NB4 (cell line): ENCODE results near the gene CLPX.
"Not testable (repeated sequence)": the region's sequence is repeated elsewhere in the genome, so short reads cannot be mapped to it uniquely, and the experiment has no call there.

Experiments
- DNase-seq: peaks from one replicate; pipeline ENCODE4 v3.0.0; 2010; ENCODE audit warnings: low read depth
- H3K4me3 ChIP-seq: one replicate; pipeline ENCODE4 v1.5.1; 2011; ENCODE audit warnings: mild to moderate bottlenecking, low read depth, low read length, moderate library complexity
- CTCF ChIP-seq: IDR thresholded peaks from one replicate; pipeline ENCODE4 v1.5.1; 2012; ENCODE audit warnings: low read depth, low read length
- MAX ChIP-seq: IDR thresholded peaks from 2 replicates; pipeline ENCODE4 v1.6.1; 2011; ENCODE audit warnings: low read depth, low read length
- MYC ChIP-seq: IDR thresholded peaks from 2 replicates; pipeline ENCODE4 v1.6.1; 2011; ENCODE audit warnings: low read depth, low read length
- POLR2A ChIP-seq: IDR thresholded peaks from 2 replicates; pipeline ENCODE4 v1.6.1; 2011; ENCODE audit warnings: mild to moderate bottlenecking; ENCODE audit not compliant: insufficient read length; ENCODE audit errors: extremely low read depth

Gene CLPX

DNA sequence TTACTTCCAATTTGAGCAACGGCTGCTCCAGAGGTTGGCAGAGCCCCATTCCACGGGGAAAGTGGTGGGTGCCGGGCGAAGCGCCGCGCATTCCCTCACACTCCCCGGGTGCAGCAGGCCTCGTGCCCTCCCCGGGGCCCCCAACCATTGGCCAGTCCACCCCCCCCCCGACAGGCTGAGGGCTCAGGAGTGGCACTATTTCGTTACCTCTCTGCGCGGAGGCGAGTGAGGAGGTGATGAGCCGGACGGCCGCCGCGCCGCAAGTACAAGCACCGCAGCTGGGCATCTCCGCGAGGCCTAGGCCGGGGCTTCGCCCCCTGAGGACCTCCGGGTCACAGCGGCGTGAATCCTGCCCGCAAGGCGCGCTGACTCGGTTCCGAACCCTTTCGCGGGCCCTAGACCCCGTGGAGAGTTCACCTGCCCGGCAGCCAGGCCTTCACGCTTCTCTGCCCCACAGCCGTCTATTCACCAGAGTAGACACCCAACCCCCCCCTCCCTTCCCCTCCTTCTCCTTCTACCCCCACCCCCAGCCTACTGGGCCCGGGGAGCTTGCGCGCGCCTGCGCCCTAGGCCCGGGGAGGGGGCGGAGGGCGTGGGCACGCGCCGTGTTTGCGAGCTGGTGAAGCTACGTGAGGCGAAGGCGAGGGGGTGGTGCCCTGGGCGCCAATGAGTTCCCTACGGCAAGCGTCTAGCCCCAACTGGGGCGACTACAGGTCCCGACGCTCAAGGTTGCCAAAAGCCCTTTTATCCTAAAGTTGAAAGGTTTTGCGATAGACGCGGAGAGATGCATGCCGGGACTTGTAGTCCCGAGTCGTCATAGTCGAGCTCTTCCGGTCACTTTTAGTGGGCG is at the start of gene CLPX:
Gene CLPX (minus strand): TSS at position 475 of the 850 bp plus-strand sequence. CDS start 189 bp downstream, at position 286.
- peak; percentile 79 for TF ChIP-seq MAX
- TF ChIP-seq POLR2A = peak; percentile 70
- TF ChIP-seq CTCF = no peak
- TF ChIP-seq MYC = peak; percentile 26
- peak within 1 kb of the TSS; percentile 91 for H3K4me3 ChIP-seq
- DNase-seq = peak; percentile 97

DNA sequence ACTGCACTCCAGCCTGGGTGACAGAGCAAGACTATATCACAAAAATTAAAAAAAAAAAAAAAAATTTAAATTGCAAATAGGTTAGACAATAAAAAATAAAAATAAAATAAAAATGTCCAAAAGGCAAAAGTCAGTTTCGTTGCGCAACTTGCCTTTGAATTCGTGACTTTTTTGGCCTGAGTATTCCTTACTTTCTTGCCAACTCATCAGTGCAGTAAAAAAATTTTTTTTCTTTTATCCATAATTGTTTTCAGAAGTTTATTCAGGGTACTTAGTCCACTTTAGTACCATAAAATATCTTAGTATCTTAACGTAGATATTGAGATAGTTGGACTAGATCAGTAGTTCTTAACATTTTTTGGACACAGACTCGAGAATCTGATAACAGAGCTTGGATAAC is 48.6 kb upstream of the CLPX start:
- TF ChIP-seq MYC (no peak), CTCF (no peak), MAX (no peak), POLR2A (no peak)
- DNase-seq = no peak

GRCh38 chr15:65232520-65232919 is 47.4 kb upstream of the CLPX start:
- H3K4me3 ChIP-seq = no peak overlapping the region
- TF ChIP-seq CTCF = no peak
- no peak for TF ChIP-seq MYC
- no peak for TF ChIP-seq MAX
- no peak for TF ChIP-seq POLR2A
- no peak for DNase-seq

More for the DNA sequence above, 48.6 kb upstream of the CLPX start:
- no peak overlapping the region for H3K4me3 ChIP-seq

DNA sequence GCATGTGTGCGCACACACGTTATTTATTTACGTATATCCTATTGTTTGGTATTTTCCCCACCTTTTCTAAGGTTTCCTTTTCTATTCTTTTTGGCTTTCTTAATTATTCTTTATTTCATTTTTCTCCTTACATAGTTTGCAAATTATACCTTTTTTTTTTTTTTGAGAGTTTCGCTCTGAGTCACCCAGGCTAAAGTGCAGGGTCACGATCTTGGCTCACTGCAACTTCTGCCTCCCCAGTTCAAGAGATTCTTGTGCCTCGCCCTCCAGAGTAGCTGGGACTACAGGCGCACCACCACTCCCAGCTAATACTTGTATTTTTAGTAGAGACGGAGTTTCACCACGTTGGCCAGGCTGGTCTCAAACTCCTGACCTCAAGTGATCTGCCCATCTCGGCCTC is 46.2 kb upstream of the CLPX start:
- DNase-seq = no peak
- no peak for TF ChIP-seq POLR2A
- no peak for TF ChIP-seq MYC
- no peak for TF ChIP-seq CTCF
- TF ChIP-seq MAX = no peak

DNA sequence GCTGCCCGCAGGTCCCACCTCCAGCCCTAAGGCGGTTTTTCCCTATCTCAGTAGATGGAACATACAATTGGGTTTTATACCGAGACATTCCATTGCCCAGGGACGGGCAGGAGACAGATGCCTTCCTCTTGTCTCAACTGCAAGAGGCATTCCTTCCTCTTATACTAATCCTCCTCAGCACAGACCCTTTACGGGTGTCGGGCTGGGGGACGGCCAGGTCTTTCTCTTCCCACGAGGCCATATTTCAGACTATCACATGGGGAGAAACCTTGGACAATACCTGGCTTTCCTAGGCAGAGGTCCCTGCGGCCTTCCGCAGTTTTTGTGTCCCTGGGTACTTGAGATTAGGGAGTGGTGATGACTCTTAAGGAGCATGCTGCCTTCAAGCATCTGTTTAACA is 41.8 kb upstream of the CLPX start:
- DNase-seq, H3K4me3 ChIP-seq: not testable (repeated sequence)

More for the DNA sequence above, 46.2 kb upstream of the CLPX start:
- no peak overlapping the region for H3K4me3 ChIP-seq

DNA sequence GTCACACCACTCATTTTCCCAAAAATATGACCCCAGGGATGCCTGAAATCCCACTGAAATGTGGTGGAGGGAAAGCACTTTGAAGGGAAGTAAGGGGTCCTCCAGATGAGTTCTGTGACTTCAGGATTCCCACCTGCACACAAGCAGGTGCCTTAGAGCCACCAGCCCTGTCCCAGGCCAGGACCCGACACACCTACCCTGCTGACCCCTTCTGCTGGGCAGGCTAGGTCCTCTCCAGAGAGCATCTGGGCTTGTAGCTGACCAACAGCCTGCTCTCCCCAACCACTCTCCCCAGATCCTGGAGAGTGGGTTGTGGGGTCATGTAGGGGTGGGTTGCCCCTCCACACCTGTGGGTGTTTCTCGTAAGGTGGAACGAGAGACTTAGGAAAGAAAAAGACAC is 41.1 kb upstream of the CLPX start:
- no peak for TF ChIP-seq MAX
- no peak for TF ChIP-seq POLR2A
- no peak for TF ChIP-seq MYC
- no peak for TF ChIP-seq CTCF
- DNase-seq = no peak
- H3K4me3 ChIP-seq = no peak overlapping the region
